HG02943 (cell line): ENCODE results near the gene ZIC5.

Experiments
- ATAC-seq: cut with Tn5 transposase; IDR thresholded peaks from one replicate; pipeline ENCODE4 v1.9.1; 2021; ENCODE audit warnings: mild to moderate bottlenecking, low read depth, moderate library complexity; ENCODE audit not compliant: unreplicated experiment

Gene ZIC5

GRCh38 chr13:99971576-99972189 is at the start of gene ZIC5:
ZIC5 (minus strand) TSS chr13:99971767; CDS start chr13:99971603, 164 bp downstream.
- no peak for ATAC-seq

GRCh38 chr13:100019780-100020356 is 48.3 kb upstream of the ZIC5 start:
- no peak for ATAC-seq

- no peak for ATAC-seq
These were observed 43.1 kb upstream of the ZIC5 start for GRCh38 chr13:100014621-100015020.

- ATAC-seq, result no peak
These were observed 26.7 kb upstream of the ZIC5 start for GRCh38 chr13:99998261-99998660.

GRCh38 chr13:99997702-99998214 is 26.2 kb upstream of the ZIC5 start:
- ATAC-seq, result no peak

- no peak for ATAC-seq
These were observed 24.9 kb upstream of the ZIC5 start for GRCh38 chr13:99996381-99996973.

GRCh38 chr13:99995589-99996380 is 24.2 kb upstream of the ZIC5 start:
- no peak for ATAC-seq

GRCh38 chr13:99995104-99995588 is 23.6 kb upstream of the ZIC5 start:
- no peak for ATAC-seq

- ATAC-seq, result no peak
These were observed 23.1 kb upstream of the ZIC5 start for GRCh38 chr13:99994638-99995020.

- no peak for ATAC-seq
These were observed 22.4 kb upstream of the ZIC5 start for GRCh38 chr13:99993660-99994637.

- ATAC-seq, result no peak
These were observed 21.4 kb upstream of the ZIC5 start for GRCh38 chr13:99992949-99993351.

- ATAC-seq, result no peak
These were observed 20.5 kb upstream of the ZIC5 start for GRCh38 chr13:99991828-99992775.

GRCh38 chr13:99991013-99991827 is 19.7 kb upstream of the ZIC5 start:
- ATAC-seq, result no peak

- no peak for ATAC-seq
These were observed 18.8 kb upstream of the ZIC5 start for GRCh38 chr13:99990126-99990977.

GRCh38 chr13:99989276-99990125 is 17.9 kb upstream of the ZIC5 start:
- no peak for ATAC-seq
